H1 (cell line): ENCODE results near the gene IQUB. TPM values are rescaled to one million over a fixed set of nuclear protein-coding genes. Genes with fewer than 3 reads are reported as not detected.

Source experiments
- CTCF ChIA-PET: fragments of 300-600 bp; sonication (Branson Sonifier 250); formaldehyde crosslinking; loops from one replicate; lab custom pipeline; 2021; ENCODE audit not compliant: partially characterized antibody; lab: Charles Lee
- POLR2A ChIA-PET: fragments of 300-600 bp; sonication (Branson Sonifier 250); formaldehyde crosslinking; loops from one replicate; lab custom pipeline; 2021; ENCODE audit warnings: inconsistent platforms; ENCODE audit not compliant: partially characterized antibody; lab: Charles Lee
- DNase-seq, 2 experiments: peaks; one replicate each; pipeline versions ENCODE4 v3.0.0 to v3.0.0-alpha.2; 2010 to 2022; ENCODE audit warnings: low spot score in 2 of 2, low read depth in 1 of 2, mixed read lengths in 1 of 2
- FAIRE-seq: peaks from 2 replicates; lab custom pipeline; 2011; peaks lifted over from hg19 to GRCh38; lab: Jason Lieb, UNC
- H2AFZ ChIP-seq: 2 replicates; pipeline ENCODE4 v1.8.1; 2012; ENCODE audit warnings: low read length, inconsistent platforms
- H2AK5ac ChIP-seq: 2 replicates; pipeline ENCODE4 v1.6.1; 2013; ENCODE audit warnings: low read depth, low read length
- H2BK120ac ChIP-seq: replicated peaks from 2 replicates; pipeline ENCODE3; 2013; ENCODE audit warnings: low read depth, low read length, inconsistent platforms
- H2BK12ac ChIP-seq: 2 replicates; pipeline ENCODE4 v1.6.1; 2013; ENCODE audit warnings: low read depth, low read length
- H2BK15ac ChIP-seq: 2 replicates; pipeline ENCODE4 v1.6.1; 2013; ENCODE audit warnings: low read length
- H2BK20ac ChIP-seq: 2 replicates; pipeline ENCODE4 v1.6.1; 2013; ENCODE audit warnings: low read length
- H2BK5ac ChIP-seq: 2 replicates; pipeline ENCODE4 v1.6.1; 2013; ENCODE audit warnings: low read depth, low read length
- H3K14ac ChIP-seq: 2 replicates; pipeline ENCODE4 v1.6.1; 2013; ENCODE audit warnings: inconsistent platforms; ENCODE audit not compliant: insufficient read length
- H3K18ac ChIP-seq: 2 replicates; pipeline ENCODE4 v1.6.1; 2013; ENCODE audit warnings: low read length; ENCODE audit errors: extremely low read depth
- H3K23ac ChIP-seq: 2 replicates; pipeline ENCODE4 v1.6.1; 2013; ENCODE audit warnings: inconsistent platforms; ENCODE audit not compliant: insufficient read length
- H3K23me2 ChIP-seq: 2 replicates; pipeline ENCODE4 v1.6.1; 2013; ENCODE audit warnings: low read depth, low read length
- H3K27ac ChIP-seq: 2 replicates; pipeline ENCODE4 v1.6.1; 2011; ENCODE audit warnings: low read depth, low read length, inconsistent platforms
- H3K27me3 ChIP-seq, 4 experiments: replicated peaks in 1 of 4; 1 replicate in 1 of 4; 2 replicates in 3 of 4; pipeline versions ENCODE4 v1.6.1 to v1.8.1; 2011 to 2013; ENCODE audit warnings: low read length in 3 of 4, mild to moderate bottlenecking in 3 of 4, inconsistent platforms in 2 of 4, mixed read lengths in 2 of 4, moderate library complexity in 1 of 4; ENCODE audit not compliant: control insufficient read depth in 3 of 4, insufficient read depth in 3 of 4; ENCODE audit errors: extremely low read depth in 1 of 4
- H3K36me3 ChIP-seq, 4 experiments: 2 replicates each; pipeline versions ENCODE4 v1.6.1 to v1.8.1; 2011 to 2013; ENCODE audit warnings: mild to moderate bottlenecking in 4 of 4, low read length in 3 of 4, moderate library complexity in 2 of 4, control low read depth in 1 of 4, inconsistent platforms in 1 of 4; ENCODE audit not compliant: insufficient read depth in 4 of 4, control insufficient read depth in 2 of 4
- H3K4ac ChIP-seq: replicated peaks from 2 replicates; pipeline ENCODE3; 2013; ENCODE audit warnings: low read length, low read depth, mixed read lengths, inconsistent platforms; ENCODE audit not compliant: insufficient read length
- H3K4me1 ChIP-seq, 4 experiments: replicated peaks in 1 of 4; 1 replicate in 1 of 4; 2 replicates in 3 of 4; pipeline versions ENCODE4 v1.6.1 to v1.8.1; 2011 to 2013; ENCODE audit warnings: low read length in 3 of 4, inconsistent platforms in 2 of 4, mixed read lengths in 1 of 4; ENCODE audit not compliant: insufficient read depth in 4 of 4, control insufficient read depth in 3 of 4
- H3K4me2 ChIP-seq, 2 experiments: 2 replicates each; pipeline versions ENCODE4 v1.6.1 to v1.8.1; 2011 to 2013; ENCODE audit warnings: low read depth in 2 of 2, low read length in 2 of 2, control low read depth in 1 of 2, inconsistent platforms in 1 of 2, mild to moderate bottlenecking in 1 of 2; ENCODE audit not compliant: insufficient read depth in 1 of 2
- H3K4me3 ChIP-seq, 4 experiments: fragments of 200-600, 300-600 bp in 1 of 4; sonication (generic), shearing (Covaris generic), sonication (Bioruptor Twin) in 1 of 4; 2 replicates each; pipeline versions ENCODE4 v1.5.1 to v1.8.1; 2011 to 2016; ENCODE audit warnings: low read length in 4 of 4, low read depth in 3 of 4, control low read depth in 2 of 4, inconsistent platforms in 2 of 4, mild to moderate bottlenecking in 2 of 4, mixed read lengths in 1 of 4, moderate library complexity in 1 of 4; ENCODE audit not compliant: insufficient read depth in 2 of 4; ENCODE audit errors: extremely low read depth in 1 of 4
- H3K56ac ChIP-seq: replicated peaks from 2 replicates; pipeline ENCODE3; 2013; ENCODE audit warnings: low read depth, mild to moderate bottlenecking, mixed read lengths, low read length, inconsistent platforms; ENCODE audit not compliant: insufficient read length
- H3K79me1 ChIP-seq: 2 replicates; pipeline ENCODE4 v1.6.1; 2013; ENCODE audit warnings: low read depth, low read length, control low read depth
- H3K79me2 ChIP-seq, 2 experiments: 2 replicates each; pipeline versions ENCODE4 v1.6.1 to v1.8.1; 2012 to 2013; ENCODE audit warnings: low read length in 2 of 2, mild to moderate bottlenecking in 2 of 2, inconsistent platforms in 1 of 2; ENCODE audit not compliant: insufficient read depth in 2 of 2, control insufficient read depth in 1 of 2
- H3K9ac ChIP-seq, 4 experiments: replicated peaks in 1 of 4; 1 replicate in 1 of 4; 2 replicates in 3 of 4; pipeline versions ENCODE4 v1.6.1 to v1.8.1; 2011 to 2013; ENCODE audit warnings: low read depth in 3 of 4, low read length in 3 of 4, control low read depth in 2 of 4, mild to moderate bottlenecking in 2 of 4, moderate library complexity in 2 of 4, inconsistent platforms in 1 of 4; ENCODE audit errors: extremely low read depth in 1 of 4
- H3K9me3 ChIP-seq, 2 experiments: 2 replicates each; pipeline versions ENCODE4 v1.6.1 to v1.8.1; 2012 to 2013; ENCODE audit warnings: mild to moderate bottlenecking in 2 of 2, moderate library complexity in 2 of 2, control low read depth in 1 of 2, inconsistent platforms in 1 of 2, low read depth in 1 of 2, low read length in 1 of 2, mixed read lengths in 1 of 2; ENCODE audit not compliant: insufficient read depth in 2 of 2
- H4K20me1 ChIP-seq, 2 experiments: replicated peaks in 1 of 2; 2 replicates each; pipeline versions ENCODE3 to v1.8.1; 2011 to 2013; ENCODE audit warnings: inconsistent platforms in 2 of 2, low read length in 2 of 2, mild to moderate bottlenecking in 1 of 2; ENCODE audit not compliant: insufficient read depth in 2 of 2, control insufficient read depth in 1 of 2
- H4K5ac ChIP-seq: 2 replicates; pipeline ENCODE4 v1.6.1; 2013; ENCODE audit warnings: low read length, low read depth, mixed read lengths, inconsistent platforms; ENCODE audit not compliant: insufficient read length
- H4K8ac ChIP-seq: 2 replicates; pipeline ENCODE4 v1.8.0; 2013; ENCODE audit warnings: mild to moderate bottlenecking, moderate library complexity, low read length, inconsistent platforms; ENCODE audit not compliant: insufficient read depth; ENCODE audit errors: extremely low read depth
- H4K91ac ChIP-seq: replicated peaks from 2 replicates; pipeline ENCODE3; 2013; ENCODE audit warnings: low read length, mixed read lengths, inconsistent platforms; ENCODE audit not compliant: insufficient read length
- BRCA1 ChIP-seq: IDR thresholded peaks from 2 replicates; pipeline ENCODE4 v1.6.1; 2012; ENCODE audit warnings: low read depth, low read length, improper control_type of control experiment
- CREB1 ChIP-seq: IDR thresholded peaks from 2 replicates; pipeline ENCODE4 v1.6.1; 2012; ENCODE audit warnings: inconsistent platforms
- EZH2 ChIP-seq: fragments of 200-600 bp; sonication (generic); IDR thresholded peaks from 2 replicates; pipeline ENCODE4 v1.7.1; 2012; ENCODE audit warnings: low read depth, mild to moderate bottlenecking, moderate library complexity, low read length, inconsistent platforms; ENCODE audit not compliant: severe bottlenecking
- HDAC6 ChIP-seq: IDR thresholded peaks from one replicate; pipeline ENCODE4 v1.7.1; 2012; ENCODE audit warnings: low read depth, mild to moderate bottlenecking, inconsistent platforms, low read length, moderate library complexity
- POLR2A ChIP-seq, 2 experiments: IDR thresholded peaks; 1 replicate in 1 of 2; 2 replicates in 1 of 2; pipeline ENCODE4 v1.6.1; 2011; ENCODE audit warnings: low read depth in 2 of 2, low read length in 2 of 2, mild to moderate bottlenecking in 2 of 2; ENCODE audit errors: control extremely low read depth in 1 of 2
- POU5F1 ChIP-seq: IDR thresholded peaks from 2 replicates; pipeline ENCODE4 v1.6.1; 2011; ENCODE audit warnings: low read depth, mild to moderate bottlenecking, low read length, moderate library complexity
- SAP30 ChIP-seq: fragments of 300-600 bp; sonication (generic); IDR thresholded peaks from 2 replicates; pipeline ENCODE4 v1.7.1; 2012; ENCODE audit warnings: low read length, moderate library complexity, mild to moderate bottlenecking, inconsistent platforms; ENCODE audit not compliant: insufficient read depth, insufficient replicate concordance
- SIN3A ChIP-seq, 2 experiments: IDR thresholded peaks in 1 of 2; conservative IDR thresholded peaks in 1 of 2; 2 replicates each; pipeline ENCODE4 v1.6.1; 2011 to 2012; ENCODE audit warnings: low read length in 2 of 2, improper control_type of control experiment in 1 of 2, low read depth in 1 of 2, mild to moderate bottlenecking in 1 of 2
- SP1 ChIP-seq: IDR thresholded peaks from 2 replicates; pipeline ENCODE4 v1.6.1; 2011; ENCODE audit warnings: low read depth, low read length
- SRF ChIP-seq: IDR thresholded peaks from 2 replicates; pipeline ENCODE4 v1.6.1; 2011; ENCODE audit warnings: mild to moderate bottlenecking, low read depth, low read length, moderate library complexity
- TAF7 ChIP-seq: optimal IDR thresholded peaks from 2 replicates; pipeline ENCODE3; 2011; ENCODE audit warnings: low read depth, mild to moderate bottlenecking, inconsistent platforms, low read length, moderate library complexity, borderline replicate concordance
- polyA plus RNA-seq, 7 experiments: library from polyadenylated mRNA; depleted of rRNA in 3 of 7; stranded (reverse) in 5 of 7; unstranded in 2 of 7; fragments of >200 nt in 5 of 7; fragments of 200-250 nt in 2 of 7; gene quantifications; 1 replicate in 5 of 7; 2 replicates in 1 of 7; 4 replicates in 1 of 7; pipeline versions ENCODE4 v1.2.1 to v1.2.3, GENCODE V29; 2011 to 2013; ENCODE audit warnings: missing spikeins in 2 of 7, mixed read lengths in 2 of 7
- total RNA-seq: library from RNA; stranded (reverse); fragmentation: NEBNext Ultra II Directional; extraction: Animal tissue kit (Norgen Biotek cat#: 25700); gene quantifications from 2 replicates; pipeline ENCODE4 v1.2.1, GENCODE V29; 2021
- TF ChIP-seq, protein P1 (sequence below), 3 experiments: IDR thresholded peaks; 1 replicate in 2 of 3; 2 replicates in 1 of 3; pipeline versions ENCODE4 v1.5.1 to v1.6.1; 2011; ENCODE audit warnings: low read length in 3 of 3, mild to moderate bottlenecking in 3 of 3, inconsistent platforms in 2 of 3, low read depth in 1 of 3, moderate library complexity in 1 of 3; ENCODE audit not compliant: insufficient read depth in 1 of 3; ENCODE audit errors: control extremely low read depth in 1 of 3
- TF ChIP-seq, protein P2 (sequence below): IDR thresholded peaks from 2 replicates; pipeline ENCODE4 v1.6.1; 2011; ENCODE audit warnings: low read depth, mild to moderate bottlenecking, low read length; ENCODE audit not compliant: insufficient read depth

The IQUB gene
- total and polyA plus RNA-seq, 2 of the 8 experiments (the other 6 are each of a cell fraction or from before 2014, with no cell fraction given), result 0.12 to 0.82 TPM

DNA sequence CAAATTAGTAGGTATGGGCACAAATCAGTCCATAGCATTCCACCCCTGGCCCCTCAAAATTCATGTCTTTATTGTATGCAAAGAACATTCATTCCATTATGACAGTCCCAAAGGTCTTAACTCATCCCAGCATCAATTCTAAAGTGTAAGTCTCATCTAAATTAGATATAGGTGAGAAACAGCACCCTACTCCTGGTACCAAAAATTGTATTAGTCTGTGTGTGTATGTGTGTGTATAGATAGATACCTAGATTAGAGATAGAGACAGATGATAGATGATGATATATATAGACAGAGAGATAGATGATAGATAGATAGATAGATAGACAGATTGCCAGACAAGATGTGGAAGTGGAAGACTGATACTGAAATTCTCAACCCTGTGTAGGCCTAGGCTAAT lies 109.9 kb downstream of the IQUB start:
- Histone ChIP-seq H3K4ac (no peak overlapping the region), H3K4me1 (no peaks in the 10 kb centered on the region), H3K18ac (no peak overlapping the region), H3K27ac (no peak overlapping the region), H3K23me2 (no peaks in the 10 kb centered on the region), H4K91ac (no peak overlapping the region), H3K36me3 (no peaks in the 10 kb centered on the region), H3K79me1 (no peaks in the 10 kb centered on the region), H3K23ac (no peak overlapping the region), H3K14ac (no peak overlapping the region), H2BK120ac (no peak overlapping the region), H4K5ac (no peak overlapping the region), H4K20me1 (no peaks in the 10 kb centered on the region), H2BK15ac (no peak overlapping the region), H3K9me3 (peaks cover 6 to 12% of the 10 kb centered on the region in 2 experiments; a peak in 3 of 4 replicates), H3K56ac (peak overlapping the region; percentile 39), H2BK20ac (no peak overlapping the region), H3K9ac (no peak overlapping the region), H2AK5ac (no peak overlapping the region), H2BK5ac (no peak overlapping the region), H2BK12ac (no peak overlapping the region), H3K4me3 (no peak overlapping the region), H3K27me3 (no peaks in the 10 kb centered on the region), H4K8ac (no peak overlapping the region), H2AFZ (no peak overlapping the region), H3K4me2 (no peak overlapping the region), H3K79me2 (no peaks in the 10 kb centered on the region)
- FAIRE-seq (no peak), DNase-seq (no peak)
- ChIA-PET CTCF (interaction anchor here (0.7 kb wide), 1 partner anchor 17 kb away, joined by 4 read pairs; no protein-coding TSS in a partner anchor), POLR2A (no interaction called here)
- TF ChIP-seq SAP30, result no peak
- no peak for TF ChIP-seq POU5F1
- TF ChIP-seq SIN3A (conservative IDR thresholded peaks at IDR 0.05 in 1 of 2, IDR thresholded peaks at IDR 0.05 in 1 of 2; ENCODE audit: low read depth in 1 of 2, low read length in 2 of 2), result no peak
- no peak for TF ChIP-seq CREB1
- TF ChIP-seq BRCA1, result no peak
- TF ChIP-seq POLR2A (IDR thresholded peaks at IDR 0.05; ENCODE audit: control extremely low read depth in 1 of 2, low read depth in 2 of 2, low read length in 2 of 2), result no peak
- no peak for TF ChIP-seq TAF7
- no peak for TF ChIP-seq EZH2
- TF ChIP-seq SRF, result no peak
- TF ChIP-seq, protein P1, sequence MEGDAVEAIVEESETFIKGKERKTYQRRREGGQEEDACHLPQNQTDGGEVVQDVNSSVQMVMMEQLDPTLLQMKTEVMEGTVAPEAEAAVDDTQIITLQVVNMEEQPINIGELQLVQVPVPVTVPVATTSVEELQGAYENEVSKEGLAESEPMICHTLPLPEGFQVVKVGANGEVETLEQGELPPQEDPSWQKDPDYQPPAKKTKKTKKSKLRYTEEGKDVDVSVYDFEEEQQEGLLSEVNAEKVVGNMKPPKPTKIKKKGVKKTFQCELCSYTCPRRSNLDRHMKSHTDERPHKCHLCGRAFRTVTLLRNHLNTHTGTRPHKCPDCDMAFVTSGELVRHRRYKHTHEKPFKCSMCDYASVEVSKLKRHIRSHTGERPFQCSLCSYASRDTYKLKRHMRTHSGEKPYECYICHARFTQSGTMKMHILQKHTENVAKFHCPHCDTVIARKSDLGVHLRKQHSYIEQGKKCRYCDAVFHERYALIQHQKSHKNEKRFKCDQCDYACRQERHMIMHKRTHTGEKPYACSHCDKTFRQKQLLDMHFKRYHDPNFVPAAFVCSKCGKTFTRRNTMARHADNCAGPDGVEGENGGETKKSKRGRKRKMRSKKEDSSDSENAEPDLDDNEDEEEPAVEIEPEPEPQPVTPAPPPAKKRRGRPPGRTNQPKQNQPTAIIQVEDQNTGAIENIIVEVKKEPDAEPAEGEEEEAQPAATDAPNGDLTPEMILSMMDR (IDR thresholded peaks at IDR 0.05; ENCODE audit: control extremely low read depth in 1 of 3, insufficient read depth in 1 of 3, low read depth in 1 of 3, low read length in 3 of 3), result no peak
- TF ChIP-seq, protein P2, sequence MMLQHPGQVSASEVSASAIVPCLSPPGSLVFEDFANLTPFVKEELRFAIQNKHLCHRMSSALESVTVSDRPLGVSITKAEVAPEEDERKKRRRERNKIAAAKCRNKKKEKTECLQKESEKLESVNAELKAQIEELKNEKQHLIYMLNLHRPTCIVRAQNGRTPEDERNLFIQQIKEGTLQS, result no peak
- no peak for TF ChIP-seq HDAC6
- no peak for TF ChIP-seq SP1
